Activated CD4-positive, CD25-positive, alpha-beta regulatory T cell treated with anti-CD3 and anti-CD28 coated beads, Interleukin-2, amount 50 U/mL, for 72 hours (primary cell): ENCODE measurements around the gene HSPB3.
"Not testable (repeated sequence)": the region's sequence is repeated elsewhere in the genome, so short reads cannot be mapped to it uniquely, and the experiment has no call there.

Source experiments
- DNase-seq: peaks from one replicate; pipeline ENCODE4 v3.0.0; 2021

The HSPB3 gene, protein sequence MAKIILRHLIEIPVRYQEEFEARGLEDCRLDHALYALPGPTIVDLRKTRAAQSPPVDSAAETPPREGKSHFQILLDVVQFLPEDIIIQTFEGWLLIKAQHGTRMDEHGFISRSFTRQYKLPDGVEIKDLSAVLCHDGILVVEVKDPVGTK

DNA sequence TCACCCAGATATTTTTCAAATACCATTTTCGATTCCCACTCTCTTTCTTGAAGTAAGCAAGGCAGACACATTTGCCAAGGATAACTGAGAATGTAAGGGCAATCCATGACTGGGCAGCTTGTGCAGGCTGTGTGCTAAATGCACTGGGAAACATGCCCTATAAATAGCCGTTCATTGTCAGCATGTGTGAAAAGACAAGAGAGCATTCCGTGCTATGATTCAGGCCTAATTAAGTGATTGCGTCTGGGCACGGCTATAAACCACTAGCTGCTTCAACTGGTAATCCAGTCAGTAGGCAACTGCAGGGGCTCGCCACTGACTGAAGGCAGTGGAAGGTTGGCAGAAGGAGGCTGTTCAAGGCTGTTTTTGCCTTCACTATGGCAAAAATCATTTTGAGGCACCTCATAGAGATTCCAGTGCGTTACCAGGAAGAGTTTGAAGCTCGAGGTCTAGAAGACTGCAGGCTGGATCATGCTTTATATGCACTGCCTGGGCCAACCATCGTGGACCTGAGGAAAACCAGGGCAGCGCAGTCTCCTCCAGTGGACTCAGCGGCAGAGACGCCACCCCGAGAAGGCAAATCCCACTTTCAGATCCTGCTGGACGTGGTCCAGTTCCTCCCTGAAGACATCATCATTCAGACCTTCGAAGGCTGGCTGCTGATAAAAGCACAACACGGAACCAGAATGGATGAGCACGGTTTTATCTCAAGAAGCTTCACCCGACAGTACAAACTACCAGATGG, at the start of gene HSPB3:
Gene HSPB3, plus strand, starts transcription at position 287 of the 745 bp plus-strand sequence. Its CDS starts 91 bp downstream, at position 378.
- DNase-seq = no peak

DNA sequence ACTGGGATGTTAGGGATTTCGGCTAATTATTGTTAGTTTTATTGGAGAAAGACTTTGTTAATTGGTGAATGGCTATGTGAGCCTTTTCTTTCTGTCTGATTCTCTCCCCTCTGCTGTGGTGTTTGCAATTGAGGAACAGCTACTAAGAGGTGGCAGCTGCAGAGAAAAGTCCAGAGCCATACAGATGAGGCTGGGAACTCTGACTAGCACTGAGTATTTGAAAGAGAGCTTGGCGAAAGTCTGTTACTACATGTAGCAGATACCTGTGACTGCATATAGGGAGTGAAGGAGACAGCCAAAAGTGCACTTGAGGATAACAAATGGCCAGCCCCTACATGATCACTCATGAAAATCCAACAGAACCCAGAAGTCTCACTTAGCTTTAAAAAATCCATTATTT, 44.3 kb upstream of the HSPB3 start:
- no peak for DNase-seq

- no peak for DNase-seq
Observed at GRCh38 chr5:54412913-54413312, 42.6 kb upstream of the HSPB3 start.

GRCh38 chr5:54415147-54415546, 40.4 kb upstream of the HSPB3 start:
- no peak for DNase-seq

DNA sequence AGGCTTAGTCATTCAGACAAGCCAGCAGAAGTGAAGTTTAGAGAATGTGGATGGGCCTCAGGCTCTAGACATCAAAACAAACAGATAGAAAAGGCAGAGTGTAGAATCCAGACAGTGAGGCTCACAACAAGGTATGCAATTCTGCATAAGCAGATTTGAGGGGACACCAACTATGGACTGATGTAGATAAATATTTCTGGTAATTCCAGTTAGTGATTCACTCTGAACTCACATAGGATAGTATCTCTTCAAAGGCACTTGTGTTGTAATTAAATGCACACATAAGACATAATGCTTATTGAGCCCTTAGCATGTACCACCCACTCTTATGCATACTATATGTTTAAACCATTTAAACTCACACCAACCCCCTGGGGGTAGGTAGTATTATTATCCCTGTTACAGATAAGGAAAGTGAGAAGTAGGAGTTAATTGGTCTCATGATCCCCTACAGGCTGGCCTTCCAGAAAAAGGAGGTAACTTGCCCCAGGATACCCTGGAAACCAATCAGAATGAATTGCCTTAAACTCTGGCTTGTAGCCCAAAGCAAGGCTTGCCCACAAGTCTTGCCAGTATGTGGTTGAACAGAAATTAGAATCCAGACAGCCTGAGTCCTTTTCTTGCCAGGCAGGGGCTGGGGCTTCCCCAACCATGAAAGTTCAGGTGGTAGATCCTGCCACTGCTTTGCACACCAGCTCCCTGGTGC, 39.5 kb upstream of the HSPB3 start:
- no peak for DNase-seq

DNA sequence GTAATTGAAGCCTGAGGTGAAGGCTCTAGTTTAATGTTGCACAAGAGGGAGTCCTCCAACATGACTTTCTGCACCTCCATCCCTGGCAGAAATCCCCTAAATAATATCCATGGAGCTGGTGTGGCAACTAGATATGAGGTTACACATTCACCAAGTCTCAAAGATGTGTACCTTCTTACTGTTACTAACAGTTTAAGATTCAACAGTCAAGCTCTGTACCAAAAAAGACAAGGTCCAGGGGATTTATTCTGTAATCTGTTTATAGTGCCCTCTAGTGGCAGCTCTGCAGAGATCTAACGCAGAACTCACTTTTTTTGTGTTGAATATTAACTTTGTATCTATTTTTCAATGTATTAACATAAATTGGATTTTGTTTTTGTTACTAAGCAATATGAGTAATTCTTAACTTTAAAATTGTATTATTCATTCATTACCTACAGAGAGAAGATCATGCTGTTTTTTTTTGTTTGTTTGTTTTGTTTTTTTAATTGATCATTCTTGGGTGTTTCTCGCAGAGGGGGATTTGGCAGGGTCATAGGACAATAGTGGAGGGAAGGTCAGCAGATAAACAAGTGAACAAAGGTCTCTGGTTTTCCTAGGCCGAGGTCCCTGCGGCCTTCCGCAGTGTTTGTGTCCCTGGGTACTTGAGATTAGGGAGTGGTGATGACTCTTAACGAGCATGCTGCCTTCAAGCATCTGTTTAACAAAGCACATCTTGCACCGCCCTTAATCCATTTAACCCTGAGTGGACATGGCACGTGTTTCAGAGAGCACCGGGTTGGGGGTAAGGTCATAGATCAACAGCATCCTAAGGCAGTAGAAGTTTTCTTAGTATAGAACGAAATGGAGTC, 35.7 kb upstream of the HSPB3 start:
- not testable (repeated sequence) for DNase-seq

DNA sequence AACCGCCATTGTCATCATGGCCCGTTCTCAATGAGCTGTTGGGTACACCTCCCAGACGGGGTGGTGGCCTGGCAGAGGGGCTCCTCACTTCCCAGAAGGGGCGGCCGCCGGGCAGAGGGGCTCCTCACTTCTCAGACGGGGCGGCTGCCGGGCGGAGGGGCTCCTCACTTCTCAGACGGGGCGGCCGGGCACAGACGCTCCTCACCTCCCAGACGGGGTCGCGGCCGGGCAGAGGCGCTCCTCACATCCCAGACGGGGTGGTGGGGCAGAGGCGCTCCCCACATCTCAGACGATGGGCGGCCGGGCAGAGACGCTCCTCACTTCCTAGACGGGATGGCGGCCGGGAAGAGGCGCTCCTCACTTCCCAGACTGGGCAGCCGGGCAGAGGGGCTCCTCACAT, 35.0 kb upstream of the HSPB3 start:
- not testable (repeated sequence) for DNase-seq

GRCh38 chr5:54421976-54422375, 33.5 kb upstream of the HSPB3 start:
- no peak for DNase-seq

GRCh38 chr5:54425258-54425657, 30.2 kb upstream of the HSPB3 start:
- DNase-seq = no peak

DNA sequence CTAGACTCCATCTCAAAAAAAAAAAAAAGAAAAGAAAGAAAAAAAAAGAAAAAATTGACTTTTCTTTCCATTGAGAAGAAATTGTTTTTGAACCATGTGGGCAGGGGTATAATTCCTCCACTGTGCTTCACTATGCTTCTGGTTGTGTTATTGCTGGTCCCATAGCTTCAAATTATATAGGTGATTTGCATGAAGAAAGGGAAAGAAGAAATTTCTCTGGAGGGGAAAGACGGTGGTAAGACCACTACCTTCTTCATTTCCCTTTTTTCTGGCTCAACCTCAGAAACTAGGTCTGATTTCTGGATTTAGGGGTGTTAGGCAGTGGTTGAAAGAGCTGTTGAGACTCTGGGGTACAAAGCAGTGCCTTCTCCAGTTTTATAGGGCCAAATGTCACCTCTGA, 29.3 kb upstream of the HSPB3 start:
- no peak for DNase-seq

- not testable (repeated sequence) for DNase-seq
Observed at GRCh38 chr5:54434650-54435049, 20.8 kb upstream of the HSPB3 start.

- DNase-seq = no peak
Observed at GRCh38 chr5:54438620-54439389, 16.7 kb upstream of the HSPB3 start.

GRCh38 chr5:54440456-54440893, 15.0 kb upstream of the HSPB3 start:
- DNase-seq = no peak

DNA sequence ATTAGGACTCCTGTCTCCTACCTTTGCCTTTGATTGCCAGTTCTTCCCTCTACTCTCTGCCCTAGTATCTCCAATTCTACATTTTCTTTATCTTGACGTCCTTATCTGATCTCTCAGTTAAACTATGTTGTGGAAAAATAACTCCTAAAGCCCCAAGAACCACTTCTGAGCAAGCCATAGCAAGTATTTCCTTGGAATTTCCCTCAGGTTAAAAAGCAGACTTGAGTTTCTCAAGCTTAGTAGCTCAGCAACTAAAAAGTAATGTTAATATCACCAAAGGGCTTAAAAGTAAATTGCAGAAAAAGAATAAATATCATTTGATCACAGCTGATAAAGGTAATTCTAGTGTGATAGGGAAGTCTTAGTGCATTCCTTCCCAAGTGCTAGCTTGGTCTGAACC, 13.2 kb upstream of the HSPB3 start:
- DNase-seq = no peak

DNA sequence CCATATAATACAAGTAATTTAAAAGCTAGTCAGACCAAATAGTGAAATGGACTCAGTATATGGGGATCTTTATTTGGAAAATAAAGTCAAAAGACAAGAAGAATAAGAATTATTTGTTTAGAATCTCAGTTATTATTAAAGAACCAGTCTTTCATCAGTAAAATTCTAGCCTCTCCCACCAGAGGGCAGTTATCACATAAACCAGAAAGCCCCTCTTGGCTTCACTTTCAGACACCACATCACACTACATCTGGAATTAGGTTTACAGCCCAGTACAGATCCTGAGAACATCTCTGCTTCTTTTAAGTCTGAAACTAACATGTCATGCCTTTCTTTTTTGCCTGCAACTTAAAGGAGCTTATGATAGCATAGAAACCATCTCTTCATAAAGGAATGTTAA, 12.2 kb upstream of the HSPB3 start:
- no peak for DNase-seq

- DNase-seq = no peak
Observed at GRCh38 chr5:54445691-54446378, 9.7 kb upstream of the HSPB3 start.

DNA sequence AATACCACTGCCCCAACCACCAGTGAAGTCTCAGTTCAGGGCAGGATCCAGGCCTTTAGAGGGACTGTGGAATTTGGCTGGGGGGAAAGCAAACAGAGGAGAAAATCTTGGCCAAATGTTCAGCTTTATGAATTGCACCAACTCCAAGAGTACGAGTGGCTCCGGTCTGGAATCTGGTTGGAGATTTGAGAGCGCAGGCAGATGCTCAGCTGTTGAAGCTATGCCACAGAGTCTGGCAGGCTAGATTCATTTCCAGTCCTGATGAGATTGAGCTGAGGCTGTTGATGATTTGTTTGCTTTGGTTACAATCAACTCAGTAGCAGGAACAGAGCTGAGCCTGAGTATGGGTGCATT, 9.1 kb upstream of the HSPB3 start:
- DNase-seq = no peak

DNA sequence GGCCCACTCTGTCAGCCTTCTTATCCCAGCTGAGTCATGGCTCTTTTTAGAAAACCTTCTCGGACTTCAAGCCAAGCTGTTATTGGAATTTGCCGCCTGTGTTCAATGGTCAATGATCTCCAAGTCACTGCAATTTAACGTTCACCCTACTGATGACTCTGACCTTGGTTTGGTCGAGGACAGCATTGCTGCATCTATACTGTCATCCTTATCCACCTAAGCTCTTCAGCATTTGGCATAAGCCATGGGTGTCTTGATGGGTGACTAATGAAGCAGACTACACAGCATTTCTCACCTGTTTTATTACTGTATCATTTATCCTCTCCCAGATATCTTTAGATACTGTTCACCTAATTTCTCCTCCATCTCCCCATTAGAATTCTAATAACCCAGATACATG, 5.6 kb upstream of the HSPB3 start:
- no peak for DNase-seq

DNA sequence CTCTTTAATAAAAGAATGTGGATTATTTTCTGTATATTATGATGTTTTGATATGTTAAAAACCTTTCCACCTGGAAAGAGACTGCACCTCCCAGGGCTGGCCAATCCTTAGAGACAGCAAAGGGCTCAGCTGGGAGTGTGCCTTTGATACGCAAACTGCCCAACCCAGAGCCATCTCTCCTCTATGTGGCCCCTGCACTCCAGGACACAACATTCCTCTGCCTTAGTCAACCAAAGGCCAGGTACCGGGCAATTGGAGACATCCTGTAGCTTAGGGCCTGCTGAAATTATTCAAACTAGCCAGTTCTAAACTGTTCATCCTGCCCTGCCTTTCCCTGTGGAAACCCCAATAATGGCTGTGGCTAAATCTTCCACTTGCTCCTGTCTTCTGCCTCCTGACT, 5.0 kb upstream of the HSPB3 start:
- DNase-seq = no peak

- DNase-seq = no peak
Observed at GRCh38 chr5:54453046-54453445, 2.5 kb upstream of the HSPB3 start.

- no peak for DNase-seq
Observed at GRCh38 chr5:54454602-54455001, 897 bp upstream of the HSPB3 start.
